SU-DHL-6 (cell line): ENCODE measurements around the gene MDH1.
"Not testable (repeated sequence)": the region's sequence is repeated elsewhere in the genome, so short reads cannot be mapped to it uniquely, and the experiment has no call there.

Experiments
- H2AFZ ChIP-seq: fragments of 200-600 bp; sonication (generic); 2 replicates; pipeline ENCODE4 v1.6.1; 2014; ENCODE audit warnings: low read depth, mild to moderate bottlenecking, moderate library complexity, mixed read lengths, antibody characterized with exemption, low read length; ENCODE audit not compliant: severe bottlenecking
- H3F3A ChIP-seq: fragments of 200-600 bp; shearing (Covaris generic); 2 replicates; pipeline ENCODE4 v1.6.0; 2016; ENCODE audit warnings: antibody characterized with exemption, mild to moderate bottlenecking; ENCODE audit not compliant: insufficient read depth
- H3K27ac ChIP-seq: fragments of 200-600 bp; sonication (generic); 2 replicates; pipeline ENCODE4 v1.5.1; 2016; ENCODE audit warnings: low read depth, mild to moderate bottlenecking, low read length, moderate library complexity, mixed read lengths
- H3K27me3 ChIP-seq: fragments of 200-600 bp; sonication (generic), shearing (Covaris generic); 2 replicates; pipeline ENCODE4 v1.6.0; 2014; ENCODE audit warnings: mild to moderate bottlenecking, low read length
- H3K36me3 ChIP-seq: fragments of 200-600 bp; sonication (generic); 2 replicates; pipeline ENCODE4 v1.6.1; 2014; ENCODE audit warnings: mild to moderate bottlenecking, low read length, mixed read lengths
- H3K4me2 ChIP-seq: fragments of 300-600, 200-600 bp; shearing (Covaris generic), sonication (generic); 2 replicates; pipeline ENCODE4 v1.6.0; 2014; ENCODE audit warnings: low read length, low read depth, mild to moderate bottlenecking; ENCODE audit not compliant: poor library complexity, severe bottlenecking
- H3K4me3 ChIP-seq: fragments of 200-600 bp; sonication (generic); 2 replicates; pipeline ENCODE4 v1.5.1; 2014; ENCODE audit warnings: antibody characterized with exemption, low read length, mild to moderate bottlenecking, mixed read lengths; ENCODE audit not compliant: insufficient read depth, poor library complexity, severe bottlenecking
- H3K79me2 ChIP-seq: fragments of 200-600 bp; sonication (generic); 2 replicates; pipeline ENCODE4 v1.6.1; 2014; ENCODE audit warnings: mild to moderate bottlenecking, low read length, moderate library complexity; ENCODE audit not compliant: insufficient read depth
- H3K9ac ChIP-seq: fragments of 200-600 bp; sonication (generic); 2 replicates; pipeline ENCODE4 v1.7.0; 2014; ENCODE audit warnings: mild to moderate bottlenecking, low read length
- H3K9me2 ChIP-seq: fragments of 200-600 bp; sonication (generic); replicated peaks from 2 replicates; pipeline ENCODE4 v1.6.1; 2014; ENCODE audit warnings: low read length; ENCODE audit not compliant: insufficient read depth
- H3K9me3 ChIP-seq: fragments of 200-600 bp; sonication (generic); 2 replicates; pipeline ENCODE4 v1.6.1; 2014; ENCODE audit warnings: low read length, mixed read lengths; ENCODE audit not compliant: insufficient read depth
- H4K20me1 ChIP-seq: fragments of 200-600 bp; sonication (generic); 2 replicates; pipeline ENCODE4 v1.6.1; 2014; ENCODE audit warnings: low read depth, mild to moderate bottlenecking, antibody characterized with exemption, low read length, moderate library complexity, mixed read lengths
- CTCF ChIP-seq: fragments of 200-600 bp; sonication (generic); IDR thresholded peaks from one replicate; pipeline ENCODE4 v1.5.1; 2017; ENCODE audit warnings: antibody characterized with exemption, mild to moderate bottlenecking, low read length, moderate library complexity; ENCODE audit not compliant: insufficient read depth, poor library complexity, severe bottlenecking
- EZH2phosphoT487 ChIP-seq: fragments of 200-600 bp; sonication (generic), shearing (Covaris generic); conservative IDR thresholded peaks from 2 replicates; pipeline ENCODE4 v1.6.1; 2018; ENCODE audit warnings: mild to moderate bottlenecking, antibody characterized with exemption, low read length, moderate library complexity, mixed read lengths

MDH1 gene

GRCh38 chr2:63555931-63556330, 32.8 kb upstream of the MDH1 start:
- Histone ChIP-seq H2AFZ (no peak overlapping the region), H3K9me3 (no peaks in the 10 kb centered on the region), H3K9ac (no peak overlapping the region), H3K36me3 (no peaks in the 10 kb centered on the region), H3K4me2 (no peak overlapping the region), H4K20me1 (no peaks in the 10 kb centered on the region), H3K27ac (no peak overlapping the region), H3F3A (no peaks in the 10 kb centered on the region), H3K27me3 (no peaks in the 10 kb centered on the region), H3K9me2 (no peaks in the 10 kb centered on the region), H3K4me3 (no peak overlapping the region), H3K79me2 (no peaks in the 10 kb centered on the region)
- no peak for TF ChIP-seq CTCF

- H3K9me3 ChIP-seq, H3K27ac ChIP-seq, H3K9me2 ChIP-seq, H2AFZ ChIP-seq, H3F3A ChIP-seq, H3K27me3 ChIP-seq, H3K4me3 ChIP-seq, H3K9ac ChIP-seq, H3K79me2 ChIP-seq, H4K20me1 ChIP-seq, H3K36me3 ChIP-seq, H3K4me2 ChIP-seq: not testable (repeated sequence)
Observed at GRCh38 chr2:63557819-63558218, 30.9 kb upstream of the MDH1 start.

GRCh38 chr2:63558922-63559321, 29.8 kb upstream of the MDH1 start:
- not testable (repeated sequence) for H4K20me1 ChIP-seq, H3K9me3 ChIP-seq, H3K27me3 ChIP-seq, H3K4me3 ChIP-seq, H2AFZ ChIP-seq, H3K79me2 ChIP-seq, H3F3A ChIP-seq, H3K9ac ChIP-seq, H3K9me2 ChIP-seq, H3K27ac ChIP-seq, H3K4me2 ChIP-seq, H3K36me3 ChIP-seq

- Histone ChIP-seq H3K4me2 (no peak overlapping the region), H2AFZ (no peak overlapping the region), H3K79me2 (0 out of 2 replicates have a peak, but pooled peaks cover 5% of the 10 kb centered on the region), H3K4me3 (no peak overlapping the region), H4K20me1 (no peaks in the 10 kb centered on the region), H3K27me3 (no peaks in the 10 kb centered on the region), H3K9ac (no peak overlapping the region), H3F3A (no peaks in the 10 kb centered on the region), H3K9me3 (no peaks in the 10 kb centered on the region), H3K27ac (no peak overlapping the region), H3K9me2 (no peaks in the 10 kb centered on the region), H3K36me3 (no peaks in the 10 kb centered on the region)
- no peak for TF ChIP-seq CTCF
- no peak for TF ChIP-seq EZH2phosphoT487
Observed at GRCh38 chr2:63562751-63563150, 26.0 kb upstream of the MDH1 start.
